Adrenal gland (tissue), 12 donors: Measurements from ENCODE around the gene ATP1A1. TPM values are rescaled to one million over a fixed set of nuclear protein-coding genes. Genes with fewer than 3 reads are reported as not detected.

Experiments used
- DNase-seq, 7 donors: peaks; one replicate each; pipeline ENCODE4 v3.0.0-alpha.2; 2019 to 2020
- H3K27ac ChIP-seq, 5 donors: fragments of 200-600 bp; sonication (generic) in 4 of 5; 1 replicate in 3 of 5; 2 replicates in 2 of 5; pipeline versions ENCODE4 v1.5.1 to v1.8.0; 2016 to 2020; ENCODE audit warnings: mild to moderate bottlenecking in 1 of 5
- H3K27me3 ChIP-seq: fragments of 200-600 bp; 2 replicates; pipeline ENCODE4 v1.8.0; 2021
- H3K36me3 ChIP-seq, 2 donors: fragments of 200-600 bp; replicated peaks in 1 of 2; 1 replicate in 1 of 2; 2 replicates in 1 of 2; pipeline versions ENCODE4 v1.5.1 to v1.8.0; 2018 to 2022
- H3K4me1 ChIP-seq, 2 donors: fragments of 200-600 bp; replicated peaks in 1 of 2; 1 replicate in 1 of 2; 2 replicates in 1 of 2; pipeline versions ENCODE4 v1.5.1 to v1.8.0; 2018 to 2021
- H3K4me3 ChIP-seq, 4 donors: fragments of 200-600 bp; sonication (generic) in 3 of 4; one replicate each; pipeline ENCODE4 v1.5.1; 2016 to 2018
- H3K9me3 ChIP-seq, 3 donors: fragments of 200-600 bp; sonication (generic) in 1 of 3; replicated peaks in 1 of 3; 1 replicate in 2 of 3; 2 replicates in 1 of 3; pipeline versions ENCODE4 v1.5.1 to v1.8.0; 2016 to 2021
- POLR2A ChIP-seq, 2 donors: fragments of 450-650 bp; IDR thresholded peaks; one replicate each; pipeline ENCODE4 v1.6.1; 2017; ENCODE audit warnings: antibody characterized with exemption in 2 of 2, mild to moderate bottlenecking in 2 of 2, moderate library complexity in 1 of 2
- WGBS, 4 donors: extraction: QIAGEN DNeasy Blood & Tissue Kit in 2 of 4; methylation state at CpG; one replicate each; pipeline versions ENCODE4 v1.1.5 to v1.1.7; 2013 to 2017; 5-methylcytosine and 5-hydroxymethylcytosine counted together
- intact Hi-C, 2 donors: fragments of 100-400 bp; cut with DNase I; formaldehyde crosslinking; loops; one replicate each; pipeline versions ENCODE4 v1.14.1 to v1.15.0; 2022 to 2023
- polyA plus RNA-seq, 3 donors: library from polyadenylated mRNA; stranded (reverse); fragments of 200-250 nt in 2 of 3; fragments of 350-450 nt in 1 of 3; fragmentation: Illumina TruSeq in 1 of 3; extraction: RNeasy Lipid Tissue Mini Kit (QIAGEN cat#74804) in 1 of 3; gene quantifications; one replicate each; pipeline ENCODE4 v1.2.3, GENCODE V29; 2013 to 2014
- total RNA-seq, 9 donors: library from RNA; depleted of rRNA in 4 of 9; stranded (reverse); fragments of >200 nt in 4 of 9; fragments of 120-200 nt in 1 of 9; fragmentation: NEBNext Ultra II Directional in 1 of 9; extraction: Animal tissue kit (Norgen Biotek cat#: 25700) in 1 of 9; gene quantifications; one replicate each; pipeline versions ENCODE4 v1.1.0 to v1.2.4, GENCODE V29; 2013 to 2023
- TF ChIP-seq, protein P1 (sequence below), 6 experiments: fragments of 450-650 bp in 4 of 6; fragments of 200-600 bp in 2 of 6; sonication (generic) in 1 of 6; IDR thresholded peaks; 1 replicate in 5 of 6; 2 replicates in 1 of 6; pipeline versions ENCODE4 v1.5.1 to v1.8.0; 2016 to 2021; ENCODE audit warnings: antibody characterized with exemption in 6 of 6, mild to moderate bottlenecking in 2 of 6, moderate library complexity in 1 of 6
- donor health status: healthy with polysubstance abuse.
- donor health status: Bipolar disorder and iron deficiency.
- donor health status: DM: yes; HTN: yes; CAD: no.
- donor health status: DM: no; HTN: no; CAD: no.
- donor health status: DM: no; HTN: no; CAD: no.
- donor health status: DM: yes; HTN: yes; CAD: no.

ATP1A1 gene
- total and polyA plus RNA-seq, 12 donors: 60.7 to 377 (median 222) TPM

DNA sequence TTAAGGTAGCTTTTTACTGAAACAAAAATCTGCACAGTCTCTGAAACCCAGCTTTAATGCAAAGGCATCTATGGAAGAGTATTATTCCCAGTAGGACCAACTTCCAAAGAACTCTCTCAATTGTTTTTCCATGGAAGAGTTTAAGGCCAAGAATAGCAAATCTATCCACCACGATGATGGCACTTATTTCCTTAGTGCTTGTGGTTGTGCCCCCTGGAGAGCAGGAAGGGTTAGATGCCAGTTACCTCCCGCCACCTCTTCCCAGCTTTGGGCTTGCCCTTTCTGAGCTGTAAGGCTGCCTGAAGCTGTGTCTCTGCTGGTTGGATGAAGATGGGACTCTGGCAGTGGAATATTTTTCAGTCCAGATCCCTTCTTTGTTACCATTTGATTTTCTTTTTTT is 4.8 kb upstream of the ATP1A1 start:
- DNase-seq: no peak
- H3K27me3 ChIP-seq: no peaks in the 10 kb centered on the region
- TF ChIP-seq POLR2A (IDR thresholded peaks at IDR 0.05): no peak
- TF ChIP-seq, protein P1, sequence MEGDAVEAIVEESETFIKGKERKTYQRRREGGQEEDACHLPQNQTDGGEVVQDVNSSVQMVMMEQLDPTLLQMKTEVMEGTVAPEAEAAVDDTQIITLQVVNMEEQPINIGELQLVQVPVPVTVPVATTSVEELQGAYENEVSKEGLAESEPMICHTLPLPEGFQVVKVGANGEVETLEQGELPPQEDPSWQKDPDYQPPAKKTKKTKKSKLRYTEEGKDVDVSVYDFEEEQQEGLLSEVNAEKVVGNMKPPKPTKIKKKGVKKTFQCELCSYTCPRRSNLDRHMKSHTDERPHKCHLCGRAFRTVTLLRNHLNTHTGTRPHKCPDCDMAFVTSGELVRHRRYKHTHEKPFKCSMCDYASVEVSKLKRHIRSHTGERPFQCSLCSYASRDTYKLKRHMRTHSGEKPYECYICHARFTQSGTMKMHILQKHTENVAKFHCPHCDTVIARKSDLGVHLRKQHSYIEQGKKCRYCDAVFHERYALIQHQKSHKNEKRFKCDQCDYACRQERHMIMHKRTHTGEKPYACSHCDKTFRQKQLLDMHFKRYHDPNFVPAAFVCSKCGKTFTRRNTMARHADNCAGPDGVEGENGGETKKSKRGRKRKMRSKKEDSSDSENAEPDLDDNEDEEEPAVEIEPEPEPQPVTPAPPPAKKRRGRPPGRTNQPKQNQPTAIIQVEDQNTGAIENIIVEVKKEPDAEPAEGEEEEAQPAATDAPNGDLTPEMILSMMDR (IDR thresholded peaks at IDR 0.05): no peak
- 63 to 77% (median 72%) methylated on average over 2 of the region's 2 CpGs for WGBS, 4 donors
- no peaks in the 10 kb centered on the region for H3K9me3 ChIP-seq
- H3K27ac ChIP-seq: no peak overlapping the region
- peaks cover 0 to 4% of the 10 kb centered on the region in 2 donors for H3K4me1 ChIP-seq
- intact Hi-C loops: loop anchor here in 1 of 2 donors (10.0 kb wide), 1 partner anchor 223 kb away; no protein-coding TSS in a partner anchor
- H3K36me3 ChIP-seq: no peaks in the 10 kb centered on the region
- no peak overlapping the region for H3K4me3 ChIP-seq

GRCh38 chr1:116370181-116370580 is 2.9 kb upstream of the ATP1A1 start:
- intact Hi-C loops: no loop called here
- no peaks in the 10 kb centered on the region for H3K36me3 ChIP-seq
- no peak for DNase-seq
- TF ChIP-seq, protein P1 (IDR thresholded peaks at IDR 0.05): no peak
- TF ChIP-seq POLR2A (IDR thresholded peaks at IDR 0.05): no peak
- no peak overlapping the region for H3K4me3 ChIP-seq
- WGBS, 4 donors: 65 to 80% (median 76%) methylated on average over 2 of the region's 2 CpGs
- H3K4me1 ChIP-seq: peaks cover 11 to 15% of the 10 kb centered on the region in 2 donors
- H3K27me3 ChIP-seq: no peaks in the 10 kb centered on the region
- no peaks in the 10 kb centered on the region for H3K9me3 ChIP-seq
- no peak overlapping the region for H3K27ac ChIP-seq

- TF ChIP-seq, protein P1 (IDR thresholded peaks at IDR 0.05): no peak
- TF ChIP-seq POLR2A (IDR thresholded peaks at IDR 0.05): no peak
- Histone ChIP-seq H3K9me3 (no peaks in the 10 kb centered on the region), H3K4me1 (peaks cover 21 to 28% of the 10 kb centered on the region in 2 donors), H3K27me3 (no peaks in the 10 kb centered on the region), H3K27ac (no peak overlapping the region), H3K36me3 (no peaks in the 10 kb centered on the region), H3K4me3 (no peak overlapping the region)
- intact Hi-C loops: no loop called here
- 61 to 70% (median 64%) methylated on average over 1 of the region's 1 CpG for WGBS, 4 donors
- no peak for DNase-seq
Observed at GRCh38 chr1:116371752-116372151, 1.3 kb upstream of the ATP1A1 start.

DNA sequence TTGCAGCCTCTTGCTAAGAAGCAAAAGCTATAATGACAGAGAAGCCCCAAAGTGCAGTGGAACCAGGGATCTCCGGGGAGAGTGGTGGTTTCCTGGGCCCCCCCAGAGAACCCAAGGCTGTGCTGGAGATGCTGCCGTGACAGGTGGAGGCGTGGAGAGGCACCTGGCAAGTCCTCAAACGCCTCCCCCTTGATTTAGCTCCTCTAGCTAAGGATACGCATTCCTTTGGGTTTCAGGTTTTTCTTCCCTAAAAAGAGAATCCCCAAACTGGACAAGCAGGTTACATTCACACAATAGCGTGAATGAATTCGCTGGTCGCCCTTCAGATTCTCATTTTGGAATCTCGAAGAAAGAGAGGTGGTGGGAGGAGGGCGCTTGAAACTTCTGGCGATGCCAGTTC is 853 bp upstream of the ATP1A1 start:
- peak overlapping the region in 2 of 4 donors; percentile 27 to 98 for H3K4me3 ChIP-seq
- H3K27ac ChIP-seq: peak overlapping the region in 3 of 5 donors; percentile 87 to 97 (median 87)
- WGBS, 4 donors: 41 to 66% (median 52%) methylated on average over 11 of the region's 11 CpGs
- no peak for TF ChIP-seq POLR2A (IDR thresholded peaks at IDR 0.05)
- TF ChIP-seq, protein P1 (IDR thresholded peaks at IDR 0.05): no peak
- DNase-seq: no peak
- H3K36me3 ChIP-seq: no peaks in the 10 kb centered on the region
- H3K4me1 ChIP-seq: peaks cover 25 to 29% of the 10 kb centered on the region in 2 donors
- no peaks in the 10 kb centered on the region for H3K27me3 ChIP-seq
- intact Hi-C loops: no loop called here
- no peaks in the 10 kb centered on the region for H3K9me3 ChIP-seq
